ENCODE measurements around the gene UNCX.

UNCX gene

DNA sequence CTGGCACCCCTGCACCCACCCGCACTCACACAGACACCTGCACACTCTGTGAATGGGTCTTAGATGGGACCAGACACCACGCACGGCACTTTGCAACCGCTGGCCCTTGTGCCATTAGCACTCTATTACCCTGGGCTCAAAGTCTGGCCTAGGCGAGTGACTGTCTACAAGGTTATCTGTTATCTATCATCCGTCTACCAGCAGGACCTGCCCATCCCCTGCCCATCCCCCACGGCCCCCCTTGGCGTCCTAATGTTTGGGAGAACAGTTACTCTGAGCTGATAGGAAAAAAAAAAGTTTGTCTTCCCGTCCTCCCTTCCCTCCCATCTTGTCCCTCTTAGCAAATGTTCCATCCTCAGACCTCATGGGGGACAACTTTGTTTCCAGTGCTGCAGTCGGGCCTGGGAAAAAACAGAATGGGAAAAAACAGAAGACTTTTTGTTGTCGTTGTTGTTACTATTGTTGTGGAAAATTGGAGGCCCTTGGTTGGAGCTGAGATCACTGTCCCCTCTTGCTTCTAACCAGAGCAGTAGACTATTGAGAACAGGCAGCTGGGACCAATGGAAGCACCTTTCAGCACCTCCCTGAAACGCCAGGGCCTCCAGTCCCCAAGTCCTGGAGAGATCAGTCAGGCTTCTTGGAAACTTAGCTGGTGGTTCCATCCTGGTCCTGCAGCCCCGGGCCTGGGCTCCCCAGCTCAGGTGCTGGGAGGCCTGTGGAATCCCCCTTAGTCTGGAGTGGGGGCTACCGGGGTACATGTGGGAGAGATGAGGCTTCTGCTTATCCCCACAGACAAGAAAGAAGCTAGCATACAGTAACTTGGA, 12.2 kb downstream of the UNCX start:
- no peak for DNase-seq

DNA sequence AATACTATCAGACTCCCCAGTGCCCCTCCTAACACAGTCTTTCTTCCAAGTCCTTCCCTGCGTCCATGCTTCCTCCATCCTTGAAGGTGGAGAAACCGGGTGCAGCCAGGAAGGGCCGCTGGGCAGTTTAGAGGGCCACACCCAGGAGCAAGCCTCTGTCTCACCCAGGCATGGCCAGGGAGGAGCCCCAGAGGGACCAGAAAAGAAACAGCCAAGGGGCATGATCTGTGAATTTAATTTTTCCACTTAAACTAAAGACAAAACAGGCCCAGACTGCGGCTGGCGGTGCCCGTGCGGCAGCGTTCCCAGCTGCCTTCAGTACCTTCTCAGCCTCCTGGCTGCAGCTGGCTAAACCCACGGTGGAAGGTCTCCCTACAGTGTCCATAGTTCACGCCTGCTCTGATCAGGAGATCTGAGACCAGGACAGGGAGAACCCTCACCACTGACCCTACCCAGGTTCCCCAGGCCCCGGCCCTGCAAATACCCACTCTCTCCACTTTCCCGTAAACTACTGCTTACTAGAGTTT, 12.9 kb downstream of the UNCX start:
- no peak for DNase-seq

DNA sequence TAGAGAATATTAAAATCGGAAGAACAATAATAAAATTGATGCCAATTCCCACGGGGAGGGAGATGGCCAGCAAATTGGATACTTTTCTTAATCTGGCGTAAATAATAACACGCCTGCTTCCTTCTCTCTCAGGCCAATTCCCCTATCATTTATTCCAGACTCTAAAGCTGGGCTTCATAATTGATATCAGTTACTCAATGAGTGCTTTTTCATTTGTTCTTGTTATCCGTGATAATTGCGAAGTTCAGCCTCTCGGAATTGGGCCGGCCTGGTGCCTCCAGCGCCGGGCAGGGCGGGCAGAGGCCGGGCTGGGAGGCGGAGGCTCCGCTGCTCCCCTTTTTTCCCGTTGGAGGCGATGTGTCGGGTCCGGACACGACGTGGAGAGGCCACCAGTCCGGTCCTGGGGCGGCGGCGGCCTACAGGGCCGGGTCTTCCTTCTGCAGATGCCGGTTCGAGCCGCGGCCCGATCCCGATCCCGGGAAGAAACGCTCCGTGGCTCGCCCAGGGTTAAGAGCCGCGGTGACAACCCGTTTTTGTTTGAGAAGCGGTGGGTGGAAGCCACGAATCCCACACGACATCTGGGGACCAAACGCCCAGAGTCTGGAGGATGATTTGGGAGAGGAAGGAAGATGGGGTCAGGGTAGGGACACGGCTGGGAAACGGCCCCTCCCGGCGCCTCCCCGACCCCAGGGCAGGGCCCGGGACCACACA, 13.6 kb downstream of the UNCX start:
- DNase-seq, result no peak

DNA sequence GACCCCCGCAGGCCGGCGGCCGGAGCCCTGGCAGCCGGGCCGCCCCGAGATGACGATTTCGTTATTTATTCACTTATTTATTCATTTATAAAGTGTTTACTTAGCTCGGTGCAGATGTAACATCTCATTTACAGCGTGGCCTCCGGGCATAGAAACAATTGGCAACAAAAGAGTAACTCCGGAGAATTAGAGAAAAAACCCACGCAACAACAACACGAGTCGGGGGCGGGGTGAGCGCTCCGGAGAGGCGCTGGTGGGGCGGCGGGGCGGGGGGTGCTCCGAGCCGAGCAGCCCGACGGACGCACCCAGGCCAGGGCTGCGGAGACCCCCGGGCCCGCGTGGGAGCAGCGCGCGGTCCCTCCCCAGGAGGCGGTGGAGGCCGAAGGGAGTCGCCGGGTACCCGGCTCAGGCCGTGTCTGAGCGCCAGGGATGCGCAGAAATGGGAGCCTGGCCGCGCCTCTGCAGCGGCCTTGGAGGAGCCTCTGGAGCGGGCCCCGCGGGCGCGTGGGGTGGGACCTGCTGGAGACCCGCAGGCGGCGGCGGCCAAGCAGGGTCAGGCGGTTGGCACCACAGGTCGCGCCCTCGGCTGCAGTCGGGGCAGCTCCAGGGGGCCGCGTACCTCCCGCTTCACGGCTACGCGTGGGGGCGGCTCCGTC, 14.3 kb downstream of the UNCX start:
- no peak for DNase-seq

DNA sequence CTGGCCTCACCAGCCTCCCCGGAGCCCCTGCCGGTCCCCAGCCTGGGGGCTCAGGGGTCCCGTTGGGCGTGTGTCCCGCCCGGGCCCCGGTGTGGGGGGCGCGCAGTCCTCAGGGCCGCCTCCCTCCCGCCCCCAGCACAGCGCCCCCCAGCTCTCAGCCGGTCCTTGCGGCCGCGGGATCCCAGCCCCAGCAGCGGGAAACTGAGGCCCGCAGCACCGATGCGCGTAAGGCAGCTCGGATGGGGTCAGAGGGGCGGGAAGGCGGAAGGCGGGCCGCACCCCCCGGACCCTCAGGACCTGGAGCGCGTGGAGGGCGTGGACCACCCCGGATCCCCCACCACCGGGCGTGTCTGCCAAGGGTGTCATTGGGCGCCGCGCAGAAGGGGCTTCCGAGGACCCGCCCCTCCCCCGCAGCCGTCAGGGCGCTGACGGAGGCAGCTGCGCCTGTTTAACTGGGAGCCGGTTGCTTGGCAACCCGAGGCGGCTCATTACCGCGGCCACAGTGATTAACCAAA, 14.9 kb downstream of the UNCX start:
- DNase-seq, result peak; percentile 45

DNA sequence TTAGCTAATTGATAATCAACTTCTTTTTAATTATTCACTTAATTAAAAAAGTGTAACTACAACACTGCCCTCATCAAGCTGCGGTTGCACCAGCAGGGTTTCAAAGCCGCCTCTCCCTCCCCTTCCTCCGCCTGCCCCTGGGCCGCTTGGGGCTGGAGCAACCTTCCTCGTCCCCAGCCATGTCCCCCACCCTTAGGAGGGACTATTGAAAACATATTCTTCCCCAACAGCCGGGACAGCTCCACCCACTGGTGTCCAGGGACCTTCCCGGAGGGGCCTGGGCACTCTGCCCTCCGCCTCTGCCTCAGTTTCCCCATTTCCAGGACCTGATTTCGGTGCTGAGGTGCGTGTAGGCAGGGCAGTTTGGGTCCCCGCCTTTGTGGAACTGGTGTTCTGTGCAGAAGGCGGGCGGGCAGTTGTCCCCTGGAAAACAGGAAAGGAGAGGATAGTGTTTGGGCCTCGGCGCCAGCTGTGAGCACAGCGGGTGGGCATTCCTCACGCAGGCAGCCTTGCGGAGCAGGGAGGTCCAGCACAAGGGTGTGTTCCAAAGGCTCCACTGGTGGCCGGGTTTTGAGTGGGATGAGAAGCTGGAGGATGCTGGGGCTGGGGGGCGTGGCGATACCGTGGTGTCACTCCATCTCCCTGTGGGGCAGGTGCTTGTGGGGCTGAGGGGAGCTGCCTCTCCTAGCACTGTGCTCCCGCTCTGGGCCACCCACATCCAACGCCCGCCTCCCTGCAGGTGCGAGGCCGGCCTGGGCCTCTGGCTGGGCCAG, 15.7 kb downstream of the UNCX start:
- no peak for DNase-seq

DNA sequence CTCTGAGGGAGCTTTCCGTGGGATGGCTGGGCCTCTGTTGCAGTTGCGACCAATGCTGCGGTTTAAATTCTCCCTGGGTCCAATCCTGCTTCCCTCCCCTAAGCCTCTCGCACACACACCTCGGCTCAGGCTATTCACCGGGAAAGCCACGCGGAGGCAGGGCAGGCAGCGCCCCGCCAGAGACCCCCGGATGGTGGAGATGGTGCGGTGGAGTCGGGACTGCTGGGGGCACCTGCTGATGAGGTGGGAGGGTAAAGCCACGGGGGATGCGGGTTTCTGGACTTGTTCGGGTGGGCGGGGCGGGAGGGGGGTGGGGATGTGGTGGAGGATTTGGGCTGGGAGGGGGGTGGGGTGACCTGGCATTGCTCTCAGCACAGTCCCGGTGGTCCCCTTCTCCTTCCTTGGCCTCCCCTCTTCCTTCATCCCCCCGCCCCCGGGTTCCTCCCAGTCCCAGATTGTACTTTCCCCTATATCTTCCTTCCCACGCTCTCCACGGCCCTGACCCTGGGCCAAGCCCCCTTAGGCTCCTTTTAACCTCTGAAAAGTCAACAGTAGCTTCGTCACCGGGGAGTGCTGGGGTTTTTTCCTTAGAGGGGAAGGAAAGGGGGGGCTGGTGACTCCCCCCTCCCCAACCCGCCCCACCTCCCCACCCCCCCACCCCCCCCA, 16.4 kb downstream of the UNCX start:
- DNase-seq, result no peak

DNA sequence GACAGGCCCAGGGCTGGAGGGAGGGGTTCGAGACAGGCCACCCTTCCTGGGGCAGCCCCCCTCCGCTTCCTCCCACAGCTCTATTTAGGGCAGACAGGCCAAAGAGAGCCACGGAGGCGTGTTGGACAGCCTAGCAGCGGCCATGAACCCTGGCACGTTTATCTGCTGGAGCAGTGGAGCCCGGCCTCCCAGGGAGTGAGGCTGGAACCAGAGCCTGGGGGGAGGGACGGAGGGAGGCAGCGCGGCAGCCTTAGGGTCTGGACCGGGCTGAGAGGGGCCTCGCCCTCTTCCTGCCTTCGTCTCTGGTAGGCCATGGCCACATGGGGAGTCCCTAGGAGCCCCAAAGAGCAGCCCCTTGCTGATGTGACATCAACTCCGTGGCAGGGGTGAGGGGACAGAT, 17.1 kb downstream of the UNCX start:
- no peak for DNase-seq

DNA sequence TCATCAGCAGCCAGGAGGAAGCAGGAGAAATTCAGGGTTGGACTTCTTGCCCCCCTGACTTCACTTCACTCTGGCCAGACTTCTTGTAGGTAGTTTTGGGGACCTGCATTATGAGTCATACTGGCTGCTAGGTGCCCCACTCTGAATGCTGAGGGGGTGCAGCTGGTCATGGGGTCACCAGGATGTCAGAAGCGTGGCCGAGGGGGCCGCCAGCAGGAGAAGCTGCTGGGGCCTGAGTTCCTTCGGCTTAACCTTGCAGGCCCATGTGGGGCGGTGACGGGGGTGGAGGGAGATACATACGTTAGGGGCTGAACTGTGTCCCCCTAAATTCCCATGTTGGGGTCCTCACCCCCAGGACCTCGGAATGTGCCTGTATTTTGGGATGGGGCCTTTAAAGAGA, 18.2 kb downstream of the UNCX start:
- DNase-seq, result no peak

DNA sequence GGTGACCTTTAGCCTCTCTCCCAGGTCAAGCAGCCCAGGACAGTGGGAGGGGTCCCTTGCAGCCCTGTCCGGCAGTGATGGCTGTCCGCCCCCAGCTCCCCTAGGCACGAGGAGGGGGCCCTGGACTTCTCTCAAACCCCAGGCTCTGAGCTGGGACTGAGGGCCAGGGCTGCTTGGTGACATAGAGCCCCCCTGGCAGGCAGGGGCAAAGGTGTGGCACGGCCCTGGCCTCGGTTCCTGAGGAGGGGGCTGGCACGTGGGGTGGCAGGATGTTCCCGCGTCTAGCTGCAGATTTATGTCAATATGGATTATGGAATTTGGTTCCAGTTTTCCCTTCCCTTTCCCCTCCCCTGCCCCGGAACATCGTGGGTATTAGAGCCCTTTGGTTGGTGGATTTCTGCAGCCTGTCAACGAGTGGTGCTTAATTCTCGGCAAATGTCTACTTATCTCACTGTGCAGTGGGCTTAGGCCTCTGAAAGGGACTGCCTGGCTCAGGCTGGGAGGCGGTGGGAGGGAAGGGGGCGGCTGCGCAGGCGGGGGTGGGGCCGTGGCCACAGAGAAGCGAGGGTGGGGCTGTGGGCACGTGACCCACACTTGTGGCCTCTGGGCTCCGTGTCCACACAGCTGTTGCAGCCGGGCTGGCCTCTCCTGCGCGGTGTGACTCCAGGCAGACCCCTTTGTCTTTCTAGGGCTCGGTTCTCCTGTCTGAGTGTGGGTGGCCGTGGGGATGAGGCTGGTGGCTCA, 19.3 kb downstream of the UNCX start:
- no peak for DNase-seq

DNA sequence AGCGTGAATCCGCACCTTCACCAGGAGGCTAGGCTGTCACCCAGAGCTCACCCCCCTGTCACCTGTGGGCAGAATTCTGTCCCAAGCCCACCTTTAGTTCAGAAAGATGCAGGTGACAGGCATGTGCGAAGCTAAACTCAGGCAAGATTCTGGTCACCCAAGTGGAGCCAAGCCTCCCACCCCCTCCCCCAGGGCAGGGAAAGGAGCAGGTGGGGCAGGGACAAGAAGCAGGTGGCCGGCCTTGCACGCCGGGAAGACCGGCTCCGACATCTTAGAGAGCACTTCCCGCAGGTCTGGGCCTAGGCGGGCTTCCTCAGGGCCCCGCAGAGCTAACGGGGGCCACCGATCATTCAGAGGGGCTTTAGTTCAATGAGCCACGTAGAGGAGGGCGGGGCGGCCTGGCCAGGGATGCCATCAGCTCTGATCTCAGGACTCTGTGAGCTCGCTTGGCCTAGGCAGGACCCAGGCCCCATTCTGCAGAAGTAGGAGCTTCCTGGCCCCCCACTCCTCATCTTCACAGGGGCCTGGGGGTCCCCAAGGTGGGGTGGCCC, 19.9 kb downstream of the UNCX start:
- DNase-seq, result no peak

DNA sequence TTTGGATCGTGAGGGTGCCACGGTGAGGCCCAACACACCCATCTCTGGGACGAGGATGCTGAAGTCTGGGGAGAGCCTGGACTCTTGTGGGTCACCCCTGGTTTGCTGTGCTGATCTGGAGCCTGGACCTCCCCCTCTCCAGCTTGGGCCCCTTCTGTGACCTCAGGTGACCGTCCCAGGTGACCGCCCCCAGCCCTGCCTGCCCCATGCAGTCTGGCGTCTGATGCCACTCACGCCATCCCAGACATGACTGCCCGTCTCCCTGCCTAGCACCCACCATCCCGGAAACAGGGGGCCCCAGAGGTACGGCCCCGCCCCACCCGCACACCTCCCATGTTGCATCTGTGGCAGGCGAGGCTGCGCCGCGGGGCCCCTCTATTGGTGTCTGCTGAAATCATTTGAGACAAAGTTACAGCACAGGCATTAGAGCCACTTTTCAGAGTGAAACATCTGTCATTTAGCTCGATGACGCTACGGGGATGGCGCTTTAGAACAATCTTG, 21.1 kb downstream of the UNCX start:
- DNase-seq, result no peak

DNA sequence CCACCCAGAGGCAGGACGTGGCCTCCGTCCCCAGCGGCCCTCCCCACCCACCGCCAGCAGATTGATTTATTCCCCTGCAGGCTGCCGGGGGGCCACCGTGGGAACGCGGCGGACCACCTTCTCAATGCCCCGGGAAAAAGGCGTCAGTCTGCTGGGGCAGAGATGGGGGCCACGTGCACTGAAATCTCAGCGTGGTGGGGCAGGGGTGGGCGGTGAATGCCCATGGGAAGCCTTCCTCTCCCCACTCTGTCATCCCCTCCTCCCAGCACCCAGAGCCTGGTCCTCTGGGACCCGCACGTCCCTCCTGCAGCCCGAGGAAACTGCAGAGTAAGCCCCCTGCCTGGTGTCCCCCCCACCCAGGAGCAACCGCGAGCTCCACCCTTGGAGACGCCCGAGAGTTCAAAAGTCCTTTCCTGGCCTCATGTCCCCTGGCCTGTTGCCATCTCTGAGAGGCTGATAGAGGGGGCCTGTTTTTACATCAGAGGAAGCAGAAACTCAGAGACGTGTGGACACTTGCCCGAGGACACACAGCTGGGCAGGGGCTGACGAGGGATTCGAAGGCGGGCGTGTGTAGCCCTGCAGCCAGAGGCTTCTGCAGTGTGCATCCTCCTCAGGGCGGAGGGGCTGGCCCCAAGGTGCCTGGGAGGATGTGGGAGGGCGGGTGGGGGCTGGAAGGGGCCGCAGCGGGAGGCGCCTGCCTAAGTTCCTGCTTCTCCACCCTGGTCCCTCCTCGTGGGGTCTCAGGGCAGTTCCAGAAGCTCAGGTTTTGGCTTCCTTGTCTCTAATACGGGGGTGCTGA, 21.8 kb downstream of the UNCX start:
- no peak for DNase-seq

DNA sequence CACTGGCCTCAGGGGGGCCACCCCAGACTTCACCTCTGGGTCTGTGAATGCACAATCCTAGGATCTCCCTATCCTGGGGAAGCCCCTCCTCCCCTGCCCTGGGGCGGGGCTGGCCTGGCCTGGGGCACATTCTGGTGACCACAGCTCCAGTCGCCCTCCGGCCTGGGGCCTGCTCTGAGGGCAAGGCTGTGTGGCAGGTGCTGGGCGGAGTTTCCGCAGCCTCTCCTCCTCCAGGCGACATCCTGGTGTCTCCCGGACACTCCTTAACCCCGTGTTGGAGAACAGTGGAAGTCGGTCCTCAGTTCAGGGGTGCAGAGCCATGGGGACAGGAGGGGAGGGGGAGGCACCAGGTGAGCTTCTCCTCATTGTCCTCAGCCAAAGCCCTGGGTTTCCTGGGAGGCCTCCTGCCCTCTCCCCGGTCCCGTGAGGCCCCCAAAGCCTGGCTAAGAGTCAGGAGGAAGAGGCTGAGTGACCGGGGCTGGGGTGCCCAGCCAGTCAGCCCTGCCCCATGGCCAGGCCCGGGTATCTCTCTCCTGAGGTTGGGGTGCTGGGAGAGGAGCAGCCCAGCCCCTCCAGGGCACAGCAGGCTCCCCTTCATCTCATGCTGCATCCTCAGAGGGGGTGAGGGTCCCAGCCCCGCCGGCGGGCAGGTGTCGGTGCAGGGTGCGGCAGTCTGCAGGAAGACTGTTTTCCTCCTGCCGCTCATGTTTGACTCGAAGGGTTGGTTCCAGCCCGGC, 22.6 kb downstream of the UNCX start:
- no peak for DNase-seq

DNA sequence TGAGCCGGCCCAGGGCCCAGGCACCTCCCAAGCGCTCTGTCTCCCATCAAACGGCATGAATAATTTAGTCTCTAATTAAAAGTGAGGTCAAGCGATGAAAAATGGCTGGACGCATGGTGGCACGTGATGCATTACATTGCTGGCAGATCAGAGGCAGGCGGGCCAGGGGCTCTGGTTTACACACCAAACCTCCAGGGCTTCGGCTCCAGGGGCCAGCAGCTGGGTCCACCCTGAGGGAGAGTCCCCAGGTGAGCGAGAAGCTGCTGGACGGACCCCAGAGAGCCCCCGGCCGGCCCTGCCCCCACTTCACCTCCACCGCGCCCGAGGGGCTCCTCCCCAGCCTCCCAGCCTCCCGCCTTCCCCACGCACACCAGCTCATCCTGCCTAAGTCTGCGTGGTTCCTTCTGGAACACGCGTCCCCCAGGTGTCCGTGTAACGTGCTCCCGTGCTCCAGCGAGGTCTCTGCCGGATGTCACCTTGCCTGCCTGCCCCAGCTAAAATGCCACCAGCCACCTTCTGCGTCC, 23.2 kb downstream of the UNCX start:
- no peak for DNase-seq

DNA sequence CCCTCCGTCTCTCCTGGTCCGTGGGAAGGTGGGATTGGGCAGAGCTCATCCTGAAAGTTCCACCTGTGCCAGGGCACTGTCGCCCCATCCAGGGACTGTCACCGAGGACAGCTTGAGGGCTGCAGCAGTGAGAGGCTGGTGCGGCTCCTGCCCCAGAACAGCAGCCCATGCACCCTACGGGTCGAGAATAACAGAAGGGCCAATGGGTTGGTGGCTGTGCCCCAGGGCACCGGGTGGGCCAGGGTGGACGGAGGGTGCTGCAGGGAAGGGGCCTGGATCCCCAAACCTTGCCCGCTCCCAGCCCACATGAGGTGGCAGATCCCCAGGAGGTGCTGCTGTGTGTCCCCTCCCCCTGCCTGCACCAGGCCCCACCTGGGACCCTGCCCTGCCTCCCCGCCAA, 23.9 kb downstream of the UNCX start:
- no peak for DNase-seq

DNA sequence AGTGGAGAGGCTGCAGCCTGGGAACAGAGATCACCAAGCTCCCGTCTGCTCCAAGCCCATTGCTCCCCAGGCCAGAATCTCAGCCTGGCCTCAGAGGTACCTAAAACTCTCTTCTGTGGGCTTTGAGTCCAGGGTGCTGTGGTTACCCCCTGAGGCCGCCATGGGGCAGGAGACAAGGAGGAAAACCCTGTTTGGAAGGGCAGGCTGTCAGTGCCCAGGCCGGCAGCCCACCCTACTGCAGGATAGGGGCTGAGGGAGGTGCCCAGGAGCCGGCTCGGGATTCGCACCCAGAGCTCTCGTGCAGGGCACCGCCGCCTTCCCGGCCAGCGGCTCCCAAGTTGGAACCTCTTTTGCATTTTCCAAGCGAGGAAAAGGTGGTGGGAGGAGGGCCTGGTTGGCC, 24.5 kb downstream of the UNCX start:
- DNase-seq, result no peak

DNA sequence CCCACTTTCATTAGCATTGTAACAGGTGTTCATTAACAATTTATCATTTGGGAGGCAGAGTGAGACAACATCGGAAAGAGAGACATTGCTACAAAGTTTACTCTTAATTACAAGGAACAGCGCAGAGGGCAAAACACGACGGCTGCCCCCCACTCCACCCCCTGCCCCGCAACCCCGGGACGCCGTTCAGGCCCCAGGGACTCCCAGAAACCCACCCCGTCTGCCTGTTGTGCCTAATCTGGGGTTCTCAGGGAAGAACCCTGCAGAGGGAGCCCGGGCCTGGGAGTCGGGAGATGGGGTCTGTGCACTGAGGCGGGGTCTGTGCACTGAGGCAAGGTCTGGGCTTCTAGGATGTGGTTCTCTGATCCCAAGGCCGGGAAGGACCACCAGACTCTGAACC, 25.2 kb downstream of the UNCX start:
- no peak for DNase-seq

DNA sequence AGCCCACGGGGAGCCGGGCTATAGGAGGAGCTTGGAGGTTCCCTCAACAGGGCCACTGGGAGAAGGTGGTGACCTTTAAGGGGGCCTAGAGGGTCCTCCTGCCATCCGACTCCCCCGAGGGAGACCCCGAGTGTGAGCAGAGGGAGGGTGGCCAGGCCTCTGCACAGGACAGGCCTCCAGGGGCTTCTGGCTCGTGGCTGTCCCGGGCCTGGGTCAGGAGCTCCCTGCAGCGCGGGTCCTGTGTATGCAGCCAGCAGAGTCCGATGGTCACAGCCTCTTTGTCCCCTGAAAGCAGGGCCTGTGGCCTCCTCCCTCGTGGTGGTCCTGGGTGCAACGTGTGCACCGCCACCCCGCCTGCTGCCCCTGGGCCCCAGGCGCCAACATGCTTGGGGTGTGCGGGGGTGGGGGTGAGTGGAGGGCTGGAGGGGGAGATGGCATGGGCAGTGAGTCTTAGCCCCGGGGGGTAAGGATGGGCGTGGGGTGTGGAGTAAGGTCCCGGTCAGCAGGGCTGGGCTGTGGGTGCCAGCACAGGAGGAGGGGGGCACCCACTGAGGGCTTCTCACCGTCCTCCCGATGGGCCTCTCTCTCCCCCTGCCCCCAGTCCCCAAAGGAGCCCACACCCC, 27.1 kb downstream of the UNCX start:
- DNase-seq, result no peak
